Measurements from ENCODE around the gene CEP44.

CEP44 gene

DNA sequence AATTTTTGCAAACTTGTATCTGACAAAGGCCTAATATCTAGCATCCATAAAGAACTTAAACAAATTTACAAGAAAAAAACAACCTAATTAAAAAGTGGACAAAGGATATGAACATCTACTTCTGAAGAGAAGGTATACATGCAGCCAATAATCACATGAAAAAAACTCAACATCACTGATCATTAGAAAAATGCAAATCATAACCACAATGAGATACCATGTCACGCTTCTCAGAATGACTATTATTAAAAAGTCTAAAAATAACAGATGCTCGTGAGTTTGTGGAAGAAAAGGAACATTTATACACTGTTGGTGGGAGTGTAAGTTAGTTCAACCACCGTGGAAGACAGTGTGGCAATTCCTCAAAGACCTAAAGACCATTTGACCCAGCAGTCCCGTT, 24.0 kb downstream of the CEP44 start:
- no peak for DNase-seq (ENCODE audit: low read depth)
- TF ChIP-seq, protein P1, sequence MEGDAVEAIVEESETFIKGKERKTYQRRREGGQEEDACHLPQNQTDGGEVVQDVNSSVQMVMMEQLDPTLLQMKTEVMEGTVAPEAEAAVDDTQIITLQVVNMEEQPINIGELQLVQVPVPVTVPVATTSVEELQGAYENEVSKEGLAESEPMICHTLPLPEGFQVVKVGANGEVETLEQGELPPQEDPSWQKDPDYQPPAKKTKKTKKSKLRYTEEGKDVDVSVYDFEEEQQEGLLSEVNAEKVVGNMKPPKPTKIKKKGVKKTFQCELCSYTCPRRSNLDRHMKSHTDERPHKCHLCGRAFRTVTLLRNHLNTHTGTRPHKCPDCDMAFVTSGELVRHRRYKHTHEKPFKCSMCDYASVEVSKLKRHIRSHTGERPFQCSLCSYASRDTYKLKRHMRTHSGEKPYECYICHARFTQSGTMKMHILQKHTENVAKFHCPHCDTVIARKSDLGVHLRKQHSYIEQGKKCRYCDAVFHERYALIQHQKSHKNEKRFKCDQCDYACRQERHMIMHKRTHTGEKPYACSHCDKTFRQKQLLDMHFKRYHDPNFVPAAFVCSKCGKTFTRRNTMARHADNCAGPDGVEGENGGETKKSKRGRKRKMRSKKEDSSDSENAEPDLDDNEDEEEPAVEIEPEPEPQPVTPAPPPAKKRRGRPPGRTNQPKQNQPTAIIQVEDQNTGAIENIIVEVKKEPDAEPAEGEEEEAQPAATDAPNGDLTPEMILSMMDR (IDR thresholded peaks at IDR 0.05; ENCODE audit: insufficient read depth, low read depth, low read length, missing control alignments): no peak
- no peak overlapping the region for H3K4me3 ChIP-seq (ENCODE audit: low read depth, low read length)

DNA sequence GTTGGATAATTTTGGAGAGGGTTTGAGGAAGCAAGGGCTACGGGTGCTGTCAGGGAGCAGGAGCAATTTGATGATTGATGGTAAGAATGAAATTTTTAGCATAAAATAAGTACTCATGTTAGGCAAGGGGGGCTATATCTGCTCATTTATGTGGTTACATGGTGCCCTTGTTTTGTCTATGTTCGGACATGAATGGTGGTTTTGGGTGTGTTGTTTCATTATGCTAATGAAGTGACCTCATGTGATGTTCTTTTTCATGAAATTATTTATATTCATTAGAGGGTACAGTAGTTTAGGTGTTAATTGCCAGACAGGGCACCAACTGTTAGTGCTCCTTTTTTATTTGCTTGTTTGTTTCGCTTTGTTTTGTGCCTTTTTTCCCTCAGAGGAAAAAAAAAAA, 29.3 kb downstream of the CEP44 start:
- DNase-seq (ENCODE audit: low read depth): no peak
- H3K4me3 ChIP-seq (ENCODE audit: low read depth, low read length): no peak overlapping the region
- TF ChIP-seq, protein P1 (IDR thresholded peaks at IDR 0.05; ENCODE audit: insufficient read depth, low read depth, low read length, missing control alignments): no peak

DNA sequence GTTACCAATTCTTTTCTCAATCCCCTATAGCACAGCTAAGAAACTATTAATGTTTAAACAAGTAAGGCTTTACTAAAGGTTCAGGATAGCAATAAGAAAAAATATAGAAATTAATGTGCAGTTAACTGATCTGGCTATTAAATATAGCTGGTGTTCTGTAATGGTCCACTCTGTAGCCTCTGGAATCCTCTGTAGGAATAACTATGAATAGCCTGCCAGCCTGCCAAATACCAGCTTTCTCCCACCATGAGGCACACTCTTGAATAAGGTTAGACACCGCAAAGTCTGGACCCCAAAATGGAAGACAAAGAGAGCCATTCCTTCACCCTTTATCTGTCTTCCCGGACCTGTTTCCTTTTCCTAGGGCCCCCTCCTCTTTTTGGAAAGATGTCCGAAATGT, 30.6 kb downstream of the CEP44 start:
- H3K4me3 ChIP-seq (ENCODE audit: low read depth, low read length): no peak overlapping the region
- no peak for DNase-seq (ENCODE audit: low read depth)
- TF ChIP-seq, protein P1 (IDR thresholded peaks at IDR 0.05; ENCODE audit: insufficient read depth, low read depth, low read length, missing control alignments): no peak

DNA sequence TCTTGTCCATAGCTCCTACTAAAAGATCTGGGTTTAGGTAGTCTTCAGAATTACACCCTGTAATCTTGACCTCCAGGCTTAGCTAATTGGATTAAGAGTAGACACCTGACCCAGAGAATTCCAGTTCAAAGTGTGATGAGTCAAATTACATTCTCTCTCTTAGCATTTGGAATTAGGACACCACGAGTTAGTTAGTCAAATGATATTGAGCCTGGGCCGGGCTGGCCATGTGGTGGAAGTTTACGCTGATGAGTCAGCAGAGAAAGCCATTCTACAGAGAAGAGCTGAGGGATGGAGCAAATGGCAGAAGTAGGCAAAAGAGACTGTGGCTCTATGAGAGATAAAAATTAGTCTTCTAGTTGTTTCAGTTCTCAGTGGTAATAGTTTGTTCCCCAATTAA, 31.1 kb downstream of the CEP44 start:
- TF ChIP-seq, protein P1 (IDR thresholded peaks at IDR 0.05; ENCODE audit: insufficient read depth, low read depth, low read length, missing control alignments): no peak
- no peak for DNase-seq (ENCODE audit: low read depth)
- H3K4me3 ChIP-seq (ENCODE audit: low read depth, low read length): no peak overlapping the region

DNA sequence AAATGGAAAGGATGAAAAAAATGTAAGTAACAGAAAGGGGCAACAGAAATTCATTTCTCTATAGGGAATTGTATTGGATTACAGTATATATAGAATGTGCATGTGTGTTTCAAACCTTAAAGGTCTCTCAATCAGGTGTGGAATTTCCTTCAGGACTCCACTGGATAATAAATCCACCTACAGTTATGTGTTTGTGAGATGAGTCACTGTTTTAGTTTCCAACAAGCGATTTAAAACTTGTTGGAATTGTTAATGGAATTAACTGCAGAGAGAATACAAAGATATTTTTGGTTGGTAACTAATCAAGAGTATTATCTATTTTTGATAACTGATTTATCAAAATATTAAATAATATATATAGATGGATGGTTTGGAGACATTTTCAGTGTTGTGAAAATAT, 32.8 kb downstream of the CEP44 start:
- no peak overlapping the region for H3K4me3 ChIP-seq (ENCODE audit: low read depth, low read length)
- TF ChIP-seq, protein P1 (IDR thresholded peaks at IDR 0.05; ENCODE audit: insufficient read depth, low read depth, low read length, missing control alignments): no peak
- no peak for DNase-seq (ENCODE audit: low read depth)

DNA sequence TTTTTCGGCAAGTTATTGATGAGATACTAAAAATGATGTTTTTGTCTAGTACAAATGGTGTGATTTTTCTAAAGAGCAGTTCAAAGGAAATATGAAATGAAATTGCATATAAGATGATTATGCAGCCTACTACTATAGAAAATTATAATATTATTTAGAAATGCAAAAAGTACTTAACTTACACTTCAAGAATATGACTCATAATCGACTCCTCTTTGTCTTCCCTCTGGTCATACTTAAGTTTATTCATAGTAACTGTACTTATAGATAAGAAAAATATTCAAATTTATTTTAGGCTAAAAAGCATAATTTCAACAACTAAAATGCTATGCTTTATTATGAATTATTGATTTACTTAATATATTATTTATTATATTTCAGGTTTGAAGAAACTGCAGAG, 33.2 kb downstream of the CEP44 start:
- no peak for DNase-seq (ENCODE audit: low read depth)
- H3K4me3 ChIP-seq (ENCODE audit: low read depth, low read length): no peak overlapping the region
- TF ChIP-seq, protein P1 (IDR thresholded peaks at IDR 0.05; ENCODE audit: insufficient read depth, low read depth, low read length, missing control alignments): no peak

DNA sequence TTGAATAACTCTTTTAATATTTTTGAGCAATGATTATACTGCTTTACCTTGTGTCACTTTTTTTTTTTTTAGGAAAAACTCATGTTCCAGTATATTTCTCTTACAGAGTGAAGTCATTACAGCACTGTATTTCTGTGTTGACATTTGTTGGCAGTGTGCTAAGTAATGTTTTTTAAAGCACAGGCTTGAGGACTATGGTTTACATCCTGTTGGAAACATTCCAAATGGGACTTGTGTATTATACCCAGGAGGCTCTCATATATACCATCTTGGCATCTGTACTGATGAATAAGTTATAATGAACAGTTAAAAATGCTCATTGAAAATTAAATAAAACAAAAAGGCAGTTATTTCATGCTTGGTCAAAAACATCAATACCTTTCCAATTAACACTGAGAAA, 33.8 kb downstream of the CEP44 start:
- no peak overlapping the region for H3K4me3 ChIP-seq (ENCODE audit: low read depth, low read length)
- DNase-seq (ENCODE audit: low read depth): no peak
- TF ChIP-seq, protein P1 (IDR thresholded peaks at IDR 0.05; ENCODE audit: insufficient read depth, low read depth, low read length, missing control alignments): no peak

Data from GM12865 (cell line).